ENCODE data around the gene RBM28. TPM values are rescaled to one million over a fixed set of nuclear protein-coding genes. Genes with fewer than 3 reads are reported as not detected.

RBM28 gene
- total RNA-seq, 1 donor from 2014 or later: 23.8 TPM

GRCh38 chr7:128362670-128363069 is 19.0 kb upstream of the RBM28 start:
- no peak for DNase-seq (ENCODE audit: low spot score in 2 of 2)
- no peak for TF ChIP-seq CTCF (IDR thresholded peaks at IDR 0.05)

GRCh38 chr7:128361411-128362379 is 18.0 kb upstream of the RBM28 start, which contains the start of gene PRRT4:
TSS of gene PRRT4 (minus strand) at chr7:128361690.
- no peak for DNase-seq (ENCODE audit: low spot score in 2 of 2)
- intact Hi-C loops (cut with DNase I): no loop called here
- Histone ChIP-seq H3K27ac (no peak within 1 kb of the TSS), H3K9me3 (no peaks in the 10 kb centered on the region), H3K4me3 (peak within 1 kb of the TSS; percentile 63 to 65), H3K36me3 (no peaks in the 10 kb centered on the region), H3K27me3 (no peaks in the 10 kb centered on the region), H3K4me1 (peaks cover 0 to 13% of the 10 kb centered on the region in 2 donors)
- TF ChIP-seq CTCF (IDR thresholded peaks at IDR 0.05): no peak

More at GRCh38 chr7:128362670-128363069, 19.0 kb upstream of the RBM28 start:
- peaks cover 0 to 13% of the 10 kb centered on the region in 2 donors for H3K4me1 ChIP-seq
- no peaks in the 10 kb centered on the region for H3K36me3 ChIP-seq
- no peak overlapping the region for H3K27ac ChIP-seq
- intact Hi-C loops (cut with DNase I): no loop called here
- H3K27me3 ChIP-seq: no peaks in the 10 kb centered on the region
- no peaks in the 10 kb centered on the region for H3K9me3 ChIP-seq
- H3K4me3 ChIP-seq: no peak overlapping the region

- Histone ChIP-seq H3K4me3 (peak overlapping the region; percentile 63 to 65), H3K27me3 (no peaks in the 10 kb centered on the region), H3K9me3 (no peaks in the 10 kb centered on the region), H3K36me3 (no peaks in the 10 kb centered on the region), H3K4me1 (peaks cover 0 to 13% of the 10 kb centered on the region in 2 donors), H3K27ac (no peak overlapping the region)
- intact Hi-C loops (cut with DNase I): no loop called here
- no peak for TF ChIP-seq CTCF (IDR thresholded peaks at IDR 0.05)
- no peak for DNase-seq (ENCODE audit: low spot score in 2 of 2)
Measured at GRCh38 chr7:128360359-128360678, 16.6 kb upstream of the RBM28 start.

GRCh38 chr7:128359939-128360338 is 16.2 kb upstream of the RBM28 start:
- Histone ChIP-seq H3K36me3 (no peaks in the 10 kb centered on the region), H3K4me3 (no peak overlapping the region), H3K27ac (no peak overlapping the region), H3K9me3 (no peaks in the 10 kb centered on the region), H3K4me1 (peaks cover 0 to 13% of the 10 kb centered on the region in 2 donors), H3K27me3 (no peaks in the 10 kb centered on the region)
- intact Hi-C loops (cut with DNase I): no loop called here
- DNase-seq (ENCODE audit: low spot score in 2 of 2): no peak
- TF ChIP-seq CTCF (IDR thresholded peaks at IDR 0.05): no peak

GRCh38 chr7:128359336-128359735 is 15.6 kb upstream of the RBM28 start:
- TF ChIP-seq CTCF (IDR thresholded peaks at IDR 0.05): no peak
- Histone ChIP-seq H3K9me3 (no peaks in the 10 kb centered on the region), H3K27ac (no peak overlapping the region), H3K27me3 (no peaks in the 10 kb centered on the region), H3K36me3 (no peaks in the 10 kb centered on the region), H3K4me1 (peaks cover 0 to 13% of the 10 kb centered on the region in 2 donors), H3K4me3 (no peak overlapping the region)
- no peak for DNase-seq (ENCODE audit: low spot score in 2 of 2)
- intact Hi-C loops (cut with DNase I): no loop called here
